ENCODE results near the gene PPFIA1.
A peak's percentile ranks its signal among the peaks of the same experiment; 100 is the strongest.
"Not testable (repeated sequence)": the region's sequence is repeated elsewhere in the genome, so short reads cannot be mapped to it uniquely, and the experiment has no call there.

PPFIA1 gene

GRCh38 chr11:70325824-70326223 lies 55.3 kb downstream of the PPFIA1 start:
- H3K4me3 ChIP-seq (ENCODE audit: low read depth, low read length), result no peak overlapping the region
- TF ChIP-seq CTCF (IDR thresholded peaks at IDR 0.05; ENCODE audit: low read depth, low read length), result no peak

- TF ChIP-seq CTCF (IDR thresholded peaks at IDR 0.05; ENCODE audit: low read depth, low read length), result no peak
- H3K4me3 ChIP-seq (ENCODE audit: low read depth, low read length), result no peak overlapping the region
These were observed 55.9 kb downstream of the PPFIA1 start for GRCh38 chr11:70326365-70326811.

- TF ChIP-seq CTCF (IDR thresholded peaks at IDR 0.05; ENCODE audit: low read depth, low read length), result no peak
- no peak overlapping the region for H3K4me3 ChIP-seq (ENCODE audit: low read depth, low read length)
These were observed 56.3 kb downstream of the PPFIA1 start for GRCh38 chr11:70326833-70327232.

GRCh38 chr11:70327717-70328116 lies 57.2 kb downstream of the PPFIA1 start:
- no peak overlapping the region for H3K4me3 ChIP-seq (ENCODE audit: low read depth, low read length)
- TF ChIP-seq CTCF (IDR thresholded peaks at IDR 0.05; ENCODE audit: low read depth, low read length), result no peak

GRCh38 chr11:70328556-70328955 lies 58.1 kb downstream of the PPFIA1 start:
- no peak for TF ChIP-seq CTCF (IDR thresholded peaks at IDR 0.05; ENCODE audit: low read depth, low read length)
- no peak overlapping the region for H3K4me3 ChIP-seq (ENCODE audit: low read depth, low read length)

GRCh38 chr11:70331320-70331843 lies 60.9 kb downstream of the PPFIA1 start:
- TF ChIP-seq CTCF (IDR thresholded peaks at IDR 0.05; ENCODE audit: low read depth, low read length), result 0 out of 2 replicates have a peak, but pooled peaks have one; percentile 7
- not testable (repeated sequence) for H3K4me3 ChIP-seq (ENCODE audit: low read depth, low read length)

GRCh38 chr11:70331901-70332300 lies 61.4 kb downstream of the PPFIA1 start:
- 0 out of 2 replicates have a peak, but pooled peaks have one; percentile 2 for TF ChIP-seq CTCF (IDR thresholded peaks at IDR 0.05; ENCODE audit: low read depth, low read length)
- H3K4me3 ChIP-seq (ENCODE audit: low read depth, low read length), result no peak overlapping the region

Data from WI38 (cell line).